PC-9 (cell line): ENCODE measurements around the gene KDM4E. TPM values are rescaled to one million over a fixed set of nuclear protein-coding genes. Genes with fewer than 3 reads are reported as not detected.

Experiments
- BruUV-seq: library from RNA; stranded (reverse); fragments of 400-500 nt; replicated peaks from 2 replicates; lab custom pipeline; 2021; lab: Mats Ljungman, UMichigan
- CTCF ChIA-PET: fragments of 300-600 bp; sonication (Branson Sonifier 250); formaldehyde crosslinking; loops from one replicate; lab custom pipeline; 2022; ENCODE audit warnings: antibody characterized with exemption; lab: Charles Lee
- POLR2A ChIA-PET: fragments of 300-600 bp; sonication (Branson Sonifier 250); formaldehyde crosslinking; loops from one replicate; lab custom pipeline; 2022; ENCODE audit warnings: antibody characterized with exemption; ENCODE audit not compliant: unreplicated experiment; lab: Charles Lee
- DNase-seq, 2 experiments: peaks; one replicate each; pipeline versions ENCODE4 v3.0.0 to v3.0.0-alpha.2; 2015 to 2022; ENCODE audit warnings: mixed read lengths in 1 of 2
- H2AFZ ChIP-seq: fragments of 200-600 bp; sonication (generic); 2 replicates; pipeline ENCODE4 v1.8.1; 2017; ENCODE audit warnings: antibody characterized with exemption
- H3F3A ChIP-seq: fragments of 200-600 bp; sonication (generic); 2 replicates; pipeline ENCODE4 v1.8.1; 2017; ENCODE audit warnings: antibody characterized with exemption, mild to moderate bottlenecking, low read depth; ENCODE audit not compliant: insufficient read depth
- H3K27ac ChIP-seq: fragments of 200-600 bp; sonication (generic); 2 replicates; pipeline ENCODE4 v1.6.1; 2016; ENCODE audit warnings: mixed run types
- H3K27me3 ChIP-seq: fragments of 200-600 bp; sonication (generic); 2 replicates; pipeline ENCODE4 v1.6.1; 2016; ENCODE audit warnings: low read depth, mixed run types; ENCODE audit not compliant: insufficient read depth
- H3K36me3 ChIP-seq: fragments of 200-600 bp; sonication (generic); 2 replicates; pipeline ENCODE4 v1.6.1; 2016; ENCODE audit warnings: low read depth, mixed run types
- H3K4me1 ChIP-seq: fragments of 200-600 bp; sonication (generic); replicated peaks from 2 replicates; pipeline ENCODE4 v1.6.1; 2016; ENCODE audit warnings: mixed run types; ENCODE audit not compliant: insufficient read depth
- H3K4me2 ChIP-seq: fragments of 200-600 bp; sonication (generic); 2 replicates; pipeline ENCODE4 v1.6.1; 2017; ENCODE audit warnings: mixed run types
- H3K4me3 ChIP-seq: fragments of 200-600 bp; sonication (generic); 2 replicates; pipeline ENCODE4 v1.6.1; 2016; ENCODE audit warnings: mixed run types
- H3K79me2 ChIP-seq: fragments of 200-600 bp; sonication (generic); 2 replicates; pipeline ENCODE4 v1.6.1; 2017; ENCODE audit warnings: low read depth, mixed run types
- H3K9me2 ChIP-seq: fragments of 200-600 bp; sonication (generic); 2 replicates; pipeline ENCODE4 v1.8.1; 2017; ENCODE audit warnings: mild to moderate bottlenecking; ENCODE audit not compliant: insufficient read depth
- H3K9me3 ChIP-seq: fragments of 200-600 bp; sonication (generic); 2 replicates; pipeline ENCODE4 v1.8.1; 2016; ENCODE audit warnings: low read depth; ENCODE audit not compliant: insufficient read depth
- H4K20me1 ChIP-seq: fragments of 200-600 bp; sonication (generic); 2 replicates; pipeline ENCODE4 v1.8.1; 2017; ENCODE audit not compliant: insufficient read depth
- CTCF ChIP-seq: fragments of 200-600 bp; sonication (generic); conservative IDR thresholded peaks from 2 replicates; pipeline ENCODE4 v1.6.1; 2017; ENCODE audit warnings: mixed run types, antibody characterized with exemption, mild to moderate bottlenecking, moderate library complexity
- EZH2 ChIP-seq: fragments of 200-600 bp; sonication (generic); IDR thresholded peaks from 2 replicates; pipeline ENCODE4 v1.8.0; 2017; ENCODE audit warnings: antibody characterized with exemption, low read depth
- intact Hi-C: fragments of 100-400 bp; cut with micrococcal nuclease; formaldehyde crosslinking; loops from one replicate; pipeline ENCODE4 v1.10.0; 2022; ENCODE audit not compliant: unreplicated experiment
- total RNA-seq: library from RNA; stranded (reverse); gene quantifications from 2 replicates; pipeline ENCODE4 v1.2.3, GENCODE V29; 2021

The KDM4E gene
- total RNA-seq, 1 experiment from 2014 or later, result not detected

DNA sequence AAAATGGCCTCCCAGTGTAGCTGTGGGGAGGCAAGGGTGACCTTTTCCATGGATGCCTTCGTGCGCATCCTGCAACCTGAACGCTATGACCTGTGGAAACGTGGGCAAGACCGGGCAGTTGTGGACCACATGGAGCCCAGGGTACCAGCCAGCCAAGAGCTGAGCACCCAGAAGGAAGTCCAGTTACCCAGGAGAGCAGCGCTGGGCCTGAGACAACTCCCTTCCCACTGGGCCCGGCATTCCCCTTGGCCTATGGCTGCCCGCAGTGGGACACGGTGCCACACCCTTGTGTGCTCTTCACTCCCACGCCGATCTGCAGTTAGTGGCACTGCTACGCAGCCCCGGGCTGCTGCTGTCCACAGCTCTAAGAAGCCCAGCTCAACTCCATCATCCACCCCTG lies 26.8 kb upstream of the KDM4E start:
- Histone ChIP-seq H3K4me1 (no peaks in the 10 kb centered on the region), H2AFZ (no peak overlapping the region), H3F3A (no peaks in the 10 kb centered on the region), H3K9me3 (no peaks in the 10 kb centered on the region), H3K79me2 (no peaks in the 10 kb centered on the region), H3K4me3 (no peak overlapping the region), H3K36me3 (no peaks in the 10 kb centered on the region), H3K27me3 (no peaks in the 10 kb centered on the region), H3K27ac (no peak overlapping the region), H3K9me2 (no peaks in the 10 kb centered on the region), H3K4me2 (no peak overlapping the region), H4K20me1 (no peaks in the 10 kb centered on the region)
- CTCF ChIA-PET, result no interaction called here
- intact Hi-C loops, result no loop called here
- BruUV-seq, result no TSS peak
- TF ChIP-seq EZH2, result no peak
- no peak for DNase-seq
- POLR2A ChIA-PET, result no interaction called here

GRCh38 chr11:95003716-95004115 lies 21.3 kb upstream of the KDM4E start:
- no peaks in the 10 kb centered on the region for H3K4me1 ChIP-seq
- POLR2A ChIA-PET, result no interaction called here
- no peaks in the 10 kb centered on the region for H3K79me2 ChIP-seq
- no peaks in the 10 kb centered on the region for H3K9me2 ChIP-seq
- no peak for DNase-seq
- intact Hi-C loops, result no loop called here
- H4K20me1 ChIP-seq, result no peaks in the 10 kb centered on the region
- no peaks in the 10 kb centered on the region for H3K36me3 ChIP-seq
- H3K4me3 ChIP-seq, result no peak overlapping the region
- BruUV-seq, result no TSS peak
- TF ChIP-seq EZH2 (no peak), CTCF (no peak)
- H3K27me3 ChIP-seq, result no peaks in the 10 kb centered on the region
- H3K27ac ChIP-seq, result no peak overlapping the region
- no peak overlapping the region for H3K4me2 ChIP-seq
- H3K9me3 ChIP-seq, result peaks cover 4% of the 10 kb centered on the region; the same call in 1 of the 2 replicates
- H3F3A ChIP-seq, result no peaks in the 10 kb centered on the region
- no peak overlapping the region for H2AFZ ChIP-seq
- CTCF ChIA-PET, result no interaction called here

- no peaks in the 10 kb centered on the region for H3K79me2 ChIP-seq
- POLR2A ChIA-PET, result no interaction called here
- BruUV-seq, result no TSS peak
- no peaks in the 10 kb centered on the region for H3K36me3 ChIP-seq
- H3K4me2 ChIP-seq, result no peak overlapping the region
- TF ChIP-seq CTCF (no peak), EZH2 (no peak)
- no peaks in the 10 kb centered on the region for H3K4me1 ChIP-seq
- no peaks in the 10 kb centered on the region for H3K9me2 ChIP-seq
- H3K4me3 ChIP-seq, result no peak overlapping the region
- DNase-seq, result no peak
- H3F3A ChIP-seq, result no peaks in the 10 kb centered on the region
- H3K27me3 ChIP-seq, result no peaks in the 10 kb centered on the region
- H3K27ac ChIP-seq, result no peak overlapping the region
- no peaks in the 10 kb centered on the region for H4K20me1 ChIP-seq
- peaks cover 4% of the 10 kb centered on the region; the same call in 1 of the 2 replicates for H3K9me3 ChIP-seq
- CTCF ChIA-PET, result no interaction called here
- intact Hi-C loops, result no loop called here
- no peak overlapping the region for H2AFZ ChIP-seq
Measured at GRCh38 chr11:95005642-95006041, 19.4 kb upstream of the KDM4E start.

DNA sequence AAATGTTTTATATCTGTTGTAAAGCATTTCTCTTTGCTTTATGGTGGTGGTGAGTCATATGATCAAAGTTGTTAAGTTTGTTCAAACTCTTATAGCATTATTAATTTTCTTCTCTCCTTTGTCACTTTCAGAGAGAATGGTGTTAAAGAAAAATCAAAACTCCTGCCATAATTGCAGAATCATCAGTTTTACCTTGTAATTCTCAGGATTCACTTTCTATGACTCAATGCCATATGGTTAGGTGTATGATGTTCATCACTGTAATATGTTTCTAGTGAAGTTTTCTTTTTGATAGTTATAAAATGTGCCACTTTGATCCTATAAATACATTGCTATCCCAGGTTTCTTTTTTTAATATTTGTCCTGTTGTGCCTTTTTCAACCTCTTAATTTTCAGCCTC lies 13.7 kb upstream of the KDM4E start:
- intact Hi-C loops, result no loop called here
- TF ChIP-seq EZH2, result no peak
- no peak for TF ChIP-seq CTCF
- BruUV-seq, result no TSS peak

More for the DNA sequence above, 13.7 kb upstream of the KDM4E start:
- Histone ChIP-seq H3F3A (no peaks in the 10 kb centered on the region; the same call in 1 of the 2 replicates), H2AFZ (no peak overlapping the region), H3K9me3 (peaks cover 4% of the 10 kb centered on the region; the same call in 1 of the 2 replicates), H3K27me3 (no peaks in the 10 kb centered on the region), H3K27ac (no peak overlapping the region), H3K79me2 (no peaks in the 10 kb centered on the region), H3K4me1 (no peaks in the 10 kb centered on the region), H4K20me1 (no peaks in the 10 kb centered on the region), H3K36me3 (no peaks in the 10 kb centered on the region), H3K4me3 (no peak overlapping the region), H3K4me2 (no peak overlapping the region), H3K9me2 (no peaks in the 10 kb centered on the region)
- CTCF ChIA-PET, result no interaction called here
- POLR2A ChIA-PET, result no interaction called here
- no peak for DNase-seq
